H1 (cell line): ENCODE measurements around the gene PRRT1. TPM values are rescaled to one million over a fixed set of nuclear protein-coding genes. Genes with fewer than 3 reads are reported as not detected.

Experiments used
- CTCF ChIA-PET: fragments of 300-600 bp; sonication (Branson Sonifier 250); formaldehyde crosslinking; loops from one replicate; lab custom pipeline; 2021; ENCODE audit not compliant: partially characterized antibody; lab: Charles Lee
- POLR2A ChIA-PET: fragments of 300-600 bp; sonication (Branson Sonifier 250); formaldehyde crosslinking; loops from one replicate; lab custom pipeline; 2021; ENCODE audit warnings: inconsistent platforms; ENCODE audit not compliant: partially characterized antibody; lab: Charles Lee
- DNase-seq, 2 experiments: peaks; one replicate each; pipeline versions ENCODE4 v3.0.0 to v3.0.0-alpha.2; 2010 to 2022; ENCODE audit warnings: low spot score in 2 of 2, low read depth in 1 of 2, mixed read lengths in 1 of 2
- FAIRE-seq: peaks from 2 replicates; lab custom pipeline; 2011; peaks lifted over from hg19 to GRCh38; lab: Jason Lieb, UNC
- H2AFZ ChIP-seq: 2 replicates; pipeline ENCODE4 v1.8.1; 2012; ENCODE audit warnings: low read length, inconsistent platforms
- H2AK5ac ChIP-seq: 2 replicates; pipeline ENCODE4 v1.6.1; 2013; ENCODE audit warnings: low read depth, low read length
- H2BK120ac ChIP-seq: replicated peaks from 2 replicates; pipeline ENCODE3; 2013; ENCODE audit warnings: low read depth, low read length, inconsistent platforms
- H2BK12ac ChIP-seq: 2 replicates; pipeline ENCODE4 v1.6.1; 2013; ENCODE audit warnings: low read depth, low read length
- H2BK15ac ChIP-seq: 2 replicates; pipeline ENCODE4 v1.6.1; 2013; ENCODE audit warnings: low read length
- H2BK20ac ChIP-seq: 2 replicates; pipeline ENCODE4 v1.6.1; 2013; ENCODE audit warnings: low read length
- H2BK5ac ChIP-seq: 2 replicates; pipeline ENCODE4 v1.6.1; 2013; ENCODE audit warnings: low read depth, low read length
- H3K14ac ChIP-seq: 2 replicates; pipeline ENCODE4 v1.6.1; 2013; ENCODE audit warnings: inconsistent platforms; ENCODE audit not compliant: insufficient read length
- H3K18ac ChIP-seq: 2 replicates; pipeline ENCODE4 v1.6.1; 2013; ENCODE audit warnings: low read length; ENCODE audit errors: extremely low read depth
- H3K23ac ChIP-seq: 2 replicates; pipeline ENCODE4 v1.6.1; 2013; ENCODE audit warnings: inconsistent platforms; ENCODE audit not compliant: insufficient read length
- H3K23me2 ChIP-seq: 2 replicates; pipeline ENCODE4 v1.6.1; 2013; ENCODE audit warnings: low read depth, low read length
- H3K27ac ChIP-seq: 2 replicates; pipeline ENCODE4 v1.6.1; 2011; ENCODE audit warnings: low read depth, low read length, inconsistent platforms
- H3K27me3 ChIP-seq, 4 experiments: replicated peaks in 1 of 4; 1 replicate in 1 of 4; 2 replicates in 3 of 4; pipeline versions ENCODE4 v1.6.1 to v1.8.1; 2011 to 2013; ENCODE audit warnings: low read length in 3 of 4, mild to moderate bottlenecking in 3 of 4, inconsistent platforms in 2 of 4, mixed read lengths in 2 of 4, moderate library complexity in 1 of 4; ENCODE audit not compliant: control insufficient read depth in 3 of 4, insufficient read depth in 3 of 4; ENCODE audit errors: extremely low read depth in 1 of 4
- H3K36me3 ChIP-seq, 4 experiments: 2 replicates each; pipeline versions ENCODE4 v1.6.1 to v1.8.1; 2011 to 2013; ENCODE audit warnings: mild to moderate bottlenecking in 4 of 4, low read length in 3 of 4, moderate library complexity in 2 of 4, control low read depth in 1 of 4, inconsistent platforms in 1 of 4; ENCODE audit not compliant: insufficient read depth in 4 of 4, control insufficient read depth in 2 of 4
- H3K4ac ChIP-seq: replicated peaks from 2 replicates; pipeline ENCODE3; 2013; ENCODE audit warnings: low read length, low read depth, mixed read lengths, inconsistent platforms; ENCODE audit not compliant: insufficient read length
- H3K4me1 ChIP-seq, 4 experiments: replicated peaks in 1 of 4; 1 replicate in 1 of 4; 2 replicates in 3 of 4; pipeline versions ENCODE4 v1.6.1 to v1.8.1; 2011 to 2013; ENCODE audit warnings: low read length in 3 of 4, inconsistent platforms in 2 of 4, mixed read lengths in 1 of 4; ENCODE audit not compliant: insufficient read depth in 4 of 4, control insufficient read depth in 3 of 4
- H3K4me2 ChIP-seq, 2 experiments: 2 replicates each; pipeline versions ENCODE4 v1.6.1 to v1.8.1; 2011 to 2013; ENCODE audit warnings: low read depth in 2 of 2, low read length in 2 of 2, control low read depth in 1 of 2, inconsistent platforms in 1 of 2, mild to moderate bottlenecking in 1 of 2; ENCODE audit not compliant: insufficient read depth in 1 of 2
- H3K4me3 ChIP-seq, 4 experiments: fragments of 200-600, 300-600 bp in 1 of 4; sonication (generic), shearing (Covaris generic), sonication (Bioruptor Twin) in 1 of 4; 2 replicates each; pipeline versions ENCODE4 v1.5.1 to v1.8.1; 2011 to 2016; ENCODE audit warnings: low read length in 4 of 4, low read depth in 3 of 4, control low read depth in 2 of 4, inconsistent platforms in 2 of 4, mild to moderate bottlenecking in 2 of 4, mixed read lengths in 1 of 4, moderate library complexity in 1 of 4; ENCODE audit not compliant: insufficient read depth in 2 of 4; ENCODE audit errors: extremely low read depth in 1 of 4
- H3K56ac ChIP-seq: replicated peaks from 2 replicates; pipeline ENCODE3; 2013; ENCODE audit warnings: low read depth, mild to moderate bottlenecking, mixed read lengths, low read length, inconsistent platforms; ENCODE audit not compliant: insufficient read length
- H3K79me1 ChIP-seq: 2 replicates; pipeline ENCODE4 v1.6.1; 2013; ENCODE audit warnings: low read depth, low read length, control low read depth
- H3K79me2 ChIP-seq, 2 experiments: 2 replicates each; pipeline versions ENCODE4 v1.6.1 to v1.8.1; 2012 to 2013; ENCODE audit warnings: low read length in 2 of 2, mild to moderate bottlenecking in 2 of 2, inconsistent platforms in 1 of 2; ENCODE audit not compliant: insufficient read depth in 2 of 2, control insufficient read depth in 1 of 2
- H3K9ac ChIP-seq, 4 experiments: replicated peaks in 1 of 4; 1 replicate in 1 of 4; 2 replicates in 3 of 4; pipeline versions ENCODE4 v1.6.1 to v1.8.1; 2011 to 2013; ENCODE audit warnings: low read depth in 3 of 4, low read length in 3 of 4, control low read depth in 2 of 4, mild to moderate bottlenecking in 2 of 4, moderate library complexity in 2 of 4, inconsistent platforms in 1 of 4; ENCODE audit errors: extremely low read depth in 1 of 4
- H3K9me3 ChIP-seq, 2 experiments: 2 replicates each; pipeline versions ENCODE4 v1.6.1 to v1.8.1; 2012 to 2013; ENCODE audit warnings: mild to moderate bottlenecking in 2 of 2, moderate library complexity in 2 of 2, control low read depth in 1 of 2, inconsistent platforms in 1 of 2, low read depth in 1 of 2, low read length in 1 of 2, mixed read lengths in 1 of 2; ENCODE audit not compliant: insufficient read depth in 2 of 2
- H4K20me1 ChIP-seq, 2 experiments: replicated peaks in 1 of 2; 2 replicates each; pipeline versions ENCODE3 to v1.8.1; 2011 to 2013; ENCODE audit warnings: inconsistent platforms in 2 of 2, low read length in 2 of 2, mild to moderate bottlenecking in 1 of 2; ENCODE audit not compliant: insufficient read depth in 2 of 2, control insufficient read depth in 1 of 2
- H4K5ac ChIP-seq: 2 replicates; pipeline ENCODE4 v1.6.1; 2013; ENCODE audit warnings: low read length, low read depth, mixed read lengths, inconsistent platforms; ENCODE audit not compliant: insufficient read length
- H4K8ac ChIP-seq: 2 replicates; pipeline ENCODE4 v1.8.0; 2013; ENCODE audit warnings: mild to moderate bottlenecking, moderate library complexity, low read length, inconsistent platforms; ENCODE audit not compliant: insufficient read depth; ENCODE audit errors: extremely low read depth
- H4K91ac ChIP-seq: replicated peaks from 2 replicates; pipeline ENCODE3; 2013; ENCODE audit warnings: low read length, mixed read lengths, inconsistent platforms; ENCODE audit not compliant: insufficient read length
- RAD21 ChIP-seq, 2 experiments: IDR thresholded peaks in 1 of 2; conservative IDR thresholded peaks in 1 of 2; 2 replicates each; pipeline ENCODE4 v1.6.1; 2011; ENCODE audit warnings: low read depth in 2 of 2, low read length in 2 of 2, improper control_type of control experiment in 1 of 2, inconsistent platforms in 1 of 2, mild to moderate bottlenecking in 1 of 2, moderate library complexity in 1 of 2
- SIN3A ChIP-seq, 2 experiments: IDR thresholded peaks in 1 of 2; conservative IDR thresholded peaks in 1 of 2; 2 replicates each; pipeline ENCODE4 v1.6.1; 2011 to 2012; ENCODE audit warnings: low read length in 2 of 2, improper control_type of control experiment in 1 of 2, low read depth in 1 of 2, mild to moderate bottlenecking in 1 of 2
- SIRT6 ChIP-seq: IDR thresholded peaks from one replicate; pipeline ENCODE4 v1.7.1; 2012; ENCODE audit warnings: low read length, inconsistent platforms
- SP4 ChIP-seq: IDR thresholded peaks from 2 replicates; pipeline ENCODE4 v1.6.1; 2012; ENCODE audit warnings: low read length, inconsistent platforms
- WGBS, 2 experiments: shearing (Covaris generic) in 1 of 2; methylation state at CpG; one replicate each; pipeline versions ENCODE4 v1.1.6 to v1.1.7; 2013 to 2015; ENCODE audit warnings: low lambda C conversion rate in 2 of 2, mixed read lengths in 2 of 2, inconsistent platforms in 1 of 2, low coverage in 1 of 2, missing lambda C conversion rate in 1 of 2; ENCODE audit not compliant: insufficient replicate concordance in 2 of 2, insufficient coverage in 1 of 2, insufficient read length in 1 of 2; ENCODE audit errors: extremely low coverage in 1 of 2, missing lambda C conversion rate in 1 of 2; 5-methylcytosine and 5-hydroxymethylcytosine counted together
- polyA plus RNA-seq, 7 experiments: library from polyadenylated mRNA; depleted of rRNA in 3 of 7; stranded (reverse) in 5 of 7; unstranded in 2 of 7; fragments of >200 nt in 5 of 7; fragments of 200-250 nt in 2 of 7; gene quantifications; 1 replicate in 5 of 7; 2 replicates in 1 of 7; 4 replicates in 1 of 7; pipeline versions ENCODE4 v1.2.1 to v1.2.3, GENCODE V29; 2011 to 2013; ENCODE audit warnings: missing spikeins in 2 of 7, mixed read lengths in 2 of 7
- total RNA-seq: library from RNA; stranded (reverse); fragmentation: NEBNext Ultra II Directional; extraction: Animal tissue kit (Norgen Biotek cat#: 25700); gene quantifications from 2 replicates; pipeline ENCODE4 v1.2.1, GENCODE V29; 2021
- TF ChIP-seq, protein P1 (sequence below), 3 experiments: IDR thresholded peaks; 1 replicate in 2 of 3; 2 replicates in 1 of 3; pipeline versions ENCODE4 v1.5.1 to v1.6.1; 2011; ENCODE audit warnings: low read length in 3 of 3, mild to moderate bottlenecking in 3 of 3, inconsistent platforms in 2 of 3, low read depth in 1 of 3, moderate library complexity in 1 of 3; ENCODE audit not compliant: insufficient read depth in 1 of 3; ENCODE audit errors: control extremely low read depth in 1 of 3
- TF ChIP-seq, protein P2 (sequence below): IDR thresholded peaks from 2 replicates; pipeline ENCODE4 v1.6.1; 2012; ENCODE audit warnings: inconsistent platforms

PRRT1 gene
- total and polyA plus RNA-seq, 2 of the 8 experiments (the other 6 are each of a cell fraction or from before 2014, with no cell fraction given), result 0.71 to 2.8 TPM

DNA sequence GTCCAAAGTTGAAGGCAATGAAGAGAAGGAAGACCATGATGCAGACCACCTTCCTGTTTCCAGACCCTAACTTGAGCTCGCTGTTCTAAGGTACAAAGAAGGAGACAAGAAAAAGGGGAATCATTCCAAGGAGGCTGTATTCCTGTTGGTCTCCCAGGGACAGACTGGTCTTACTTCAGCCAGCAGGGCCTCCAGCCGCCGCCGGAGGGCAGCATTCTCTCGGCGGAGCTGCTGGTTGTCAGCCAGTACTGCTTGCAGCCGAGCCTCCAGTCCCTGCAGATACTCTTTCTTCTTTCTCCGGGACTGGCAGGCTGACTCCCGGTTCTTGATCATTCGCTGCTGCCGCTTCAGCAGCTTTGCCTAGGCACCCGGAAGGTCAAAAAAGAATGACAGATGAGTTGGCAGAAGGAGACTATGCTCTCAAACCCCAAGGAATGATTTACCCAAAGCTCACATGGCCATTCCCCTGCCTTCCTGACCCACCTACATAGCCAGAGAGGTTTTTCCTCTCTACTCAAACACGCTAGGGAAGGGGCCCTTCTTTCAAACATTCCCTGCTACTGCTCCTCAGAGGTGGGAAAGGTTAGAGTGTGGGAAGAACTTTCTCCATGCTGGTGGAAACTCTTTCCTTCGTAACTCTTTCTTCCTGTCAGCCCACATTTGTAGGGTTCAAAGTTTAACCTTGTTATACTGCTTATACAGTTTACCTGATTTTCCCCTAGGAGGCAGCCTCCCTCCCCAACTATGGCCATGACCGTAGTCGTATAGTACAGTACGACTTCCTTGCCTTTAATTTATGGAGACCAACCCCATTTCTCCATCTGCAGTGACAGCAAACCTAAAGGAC lies 32.7 kb downstream of the PRRT1 start:
- Histone ChIP-seq H3K27ac (no peak overlapping the region), H2BK20ac (no peak overlapping the region), H2BK5ac (no peak overlapping the region), H4K8ac (no peak overlapping the region), H3K23ac (no peak overlapping the region), H3K4me3 (no peak overlapping the region), H3K56ac (no peak overlapping the region), H3K79me2 (no peaks in the 10 kb centered on the region), H3K4ac (no peak overlapping the region), H3K23me2 (no peaks in the 10 kb centered on the region), H2AK5ac (no peak overlapping the region), H3K79me1 (no peaks in the 10 kb centered on the region), H2BK15ac (no peak overlapping the region), H2BK12ac (no peak overlapping the region), H3K9ac (no peak overlapping the region), H4K20me1 (peaks cover 5 to 7% of the 10 kb centered on the region in 2 experiments), H3K14ac (no peak overlapping the region), H4K91ac (no peak overlapping the region), H3K36me3 (peaks cover 9 to 30% (median 16%) of the 10 kb centered on the region in 4 experiments; a peak in 7 of 8 replicates), H3K4me1 (peaks cover 0 to 2% (median 0%) of the 10 kb centered on the region in 4 experiments; a peak in 2 of 7 replicates), H3K27me3 (no peaks in the 10 kb centered on the region), H2BK120ac (no peak overlapping the region), H3K18ac (no peak overlapping the region), H3K4me2 (no peak overlapping the region), H2AFZ (no peak overlapping the region), H4K5ac (no peak overlapping the region), H3K9me3 (no peaks in the 10 kb centered on the region)
- ChIA-PET POLR2A (interaction anchor here (0.7 to 3.0 kb wide), 8 partner anchors 10 to 74 kb away, joined by 3 to 21 read pairs (median 6); partner anchors contain the start of genes ATF6B, FKBPL, GPSM3 and PRRT1), CTCF (interaction anchor here (0.7 to 6.1 kb wide), 37 partner anchors 10 to 835 kb away, joined by 3 to 76 read pairs (median 5); partner anchors contain the start of genes ATF6B, CLIC1, EGFL8 and FKBPL)
- TF ChIP-seq, protein P1, sequence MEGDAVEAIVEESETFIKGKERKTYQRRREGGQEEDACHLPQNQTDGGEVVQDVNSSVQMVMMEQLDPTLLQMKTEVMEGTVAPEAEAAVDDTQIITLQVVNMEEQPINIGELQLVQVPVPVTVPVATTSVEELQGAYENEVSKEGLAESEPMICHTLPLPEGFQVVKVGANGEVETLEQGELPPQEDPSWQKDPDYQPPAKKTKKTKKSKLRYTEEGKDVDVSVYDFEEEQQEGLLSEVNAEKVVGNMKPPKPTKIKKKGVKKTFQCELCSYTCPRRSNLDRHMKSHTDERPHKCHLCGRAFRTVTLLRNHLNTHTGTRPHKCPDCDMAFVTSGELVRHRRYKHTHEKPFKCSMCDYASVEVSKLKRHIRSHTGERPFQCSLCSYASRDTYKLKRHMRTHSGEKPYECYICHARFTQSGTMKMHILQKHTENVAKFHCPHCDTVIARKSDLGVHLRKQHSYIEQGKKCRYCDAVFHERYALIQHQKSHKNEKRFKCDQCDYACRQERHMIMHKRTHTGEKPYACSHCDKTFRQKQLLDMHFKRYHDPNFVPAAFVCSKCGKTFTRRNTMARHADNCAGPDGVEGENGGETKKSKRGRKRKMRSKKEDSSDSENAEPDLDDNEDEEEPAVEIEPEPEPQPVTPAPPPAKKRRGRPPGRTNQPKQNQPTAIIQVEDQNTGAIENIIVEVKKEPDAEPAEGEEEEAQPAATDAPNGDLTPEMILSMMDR (IDR thresholded peaks at IDR 0.05; ENCODE audit: control extremely low read depth in 1 of 3, insufficient read depth in 1 of 3, low read depth in 1 of 3, low read length in 3 of 3), result peak; percentile 94 to 96 (median 95)
- TF ChIP-seq SIN3A (conservative IDR thresholded peaks at IDR 0.05 in 1 of 2, IDR thresholded peaks at IDR 0.05 in 1 of 2; ENCODE audit: low read depth in 1 of 2, low read length in 2 of 2) (peak in 1 of 2 experiments; percentile 67; a peak in 1 of 4 replicates), SP4 (no peak), SIRT6 (no peak), RAD21 (IDR thresholded peaks at IDR 0.05 in 1 of 2, conservative IDR thresholded peaks at IDR 0.05 in 1 of 2; ENCODE audit: low read depth in 2 of 2, low read length in 2 of 2) (peak; percentile 92 to 94)
- TF ChIP-seq, protein P2, sequence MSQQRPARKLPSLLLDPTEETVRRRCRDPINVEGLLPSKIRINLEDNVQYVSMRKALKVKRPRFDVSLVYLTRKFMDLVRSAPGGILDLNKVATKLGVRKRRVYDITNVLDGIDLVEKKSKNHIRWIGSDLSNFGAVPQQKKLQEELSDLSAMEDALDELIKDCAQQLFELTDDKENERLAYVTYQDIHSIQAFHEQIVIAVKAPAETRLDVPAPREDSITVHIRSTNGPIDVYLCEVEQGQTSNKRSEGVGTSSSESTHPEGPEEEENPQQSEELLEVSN, result no peak
- FAIRE-seq (no peak), DNase-seq (peak; percentile 73 to 88)
- WGBS, 2 experiments, result 46% methylated on average over 16 of the region's 17 CpGs; no CpG with 5 or more reads in 1 of the 2 experiments
